Hepatocyte (in vitro differentiated cells): ENCODE measurements around the gene TTC28.

Source experiments
- CTCF ChIP-seq: fragments of 200-600 bp; sonication (generic); IDR thresholded peaks from 2 replicates; pipeline ENCODE4 v1.5.1; 2016; ENCODE audit warnings: antibody characterized with exemption, mild to moderate bottlenecking; ENCODE audit not compliant: poor library complexity
- EZH2 ChIP-seq: fragments of 200-600 bp; sonication (generic); IDR thresholded peaks from 2 replicates; pipeline ENCODE4 v1.6.1; 2016; ENCODE audit warnings: antibody characterized with exemption, mild to moderate bottlenecking, borderline replicate concordance
- EZH2phosphoT487 ChIP-seq: fragments of 200-600 bp; sonication (generic); IDR thresholded peaks from one replicate; pipeline ENCODE4 v1.6.1; 2018; ENCODE audit warnings: antibody characterized with exemption, mild to moderate bottlenecking, low read depth, moderate library complexity; ENCODE audit not compliant: unreplicated experiment, severe bottlenecking

GRCh38 chr22:28402539-28402938 is 277.1 kb downstream of the TTC28 start:
- TF ChIP-seq EZH2 (no peak), CTCF (no peak), EZH2phosphoT487 (no peak)
